ENCODE results near the gene QRICH2.
A peak's percentile ranks its signal among the peaks of the same experiment; 100 is the strongest.
"Not testable (repeated sequence)": the region's sequence is repeated elsewhere in the genome, so short reads cannot be mapped to it uniquely, and the experiment has no call there.

QRICH2 gene

DNA sequence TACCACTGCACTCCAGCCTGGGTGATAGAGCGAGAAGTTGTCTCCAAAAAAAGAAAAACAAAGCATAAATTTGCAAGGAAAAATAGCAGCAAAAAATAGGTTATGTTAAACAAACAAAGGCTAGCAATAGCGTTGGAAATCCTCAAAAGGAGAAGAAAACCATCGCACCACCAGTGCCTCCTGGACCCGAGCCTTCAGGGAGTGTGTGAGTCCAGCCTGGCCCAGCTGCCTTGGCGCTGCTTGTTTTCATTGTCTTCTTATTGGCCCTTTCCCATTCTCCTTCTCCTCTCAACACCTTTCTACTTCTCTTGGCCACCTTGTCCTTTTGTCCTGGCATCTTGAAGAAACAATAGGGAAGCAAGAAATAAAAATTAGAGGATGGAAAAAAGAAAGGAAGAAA, 47.4 kb downstream of the QRICH2 start:
- H3K27ac ChIP-seq: no peak overlapping the region; the same call in 1 of the 2 replicates
- no peak for TF ChIP-seq CTCF (conservative IDR thresholded peaks at IDR 0.05)

- H3K27ac ChIP-seq: no peak overlapping the region
- no peak for TF ChIP-seq CTCF (conservative IDR thresholded peaks at IDR 0.05)
Measured at GRCh38 chr17:76260220-76260619, 47.9 kb downstream of the QRICH2 start.

GRCh38 chr17:76256430-76257050, 51.5 kb downstream of the QRICH2 start:
- H3K27ac ChIP-seq: not testable (repeated sequence)

DNA sequence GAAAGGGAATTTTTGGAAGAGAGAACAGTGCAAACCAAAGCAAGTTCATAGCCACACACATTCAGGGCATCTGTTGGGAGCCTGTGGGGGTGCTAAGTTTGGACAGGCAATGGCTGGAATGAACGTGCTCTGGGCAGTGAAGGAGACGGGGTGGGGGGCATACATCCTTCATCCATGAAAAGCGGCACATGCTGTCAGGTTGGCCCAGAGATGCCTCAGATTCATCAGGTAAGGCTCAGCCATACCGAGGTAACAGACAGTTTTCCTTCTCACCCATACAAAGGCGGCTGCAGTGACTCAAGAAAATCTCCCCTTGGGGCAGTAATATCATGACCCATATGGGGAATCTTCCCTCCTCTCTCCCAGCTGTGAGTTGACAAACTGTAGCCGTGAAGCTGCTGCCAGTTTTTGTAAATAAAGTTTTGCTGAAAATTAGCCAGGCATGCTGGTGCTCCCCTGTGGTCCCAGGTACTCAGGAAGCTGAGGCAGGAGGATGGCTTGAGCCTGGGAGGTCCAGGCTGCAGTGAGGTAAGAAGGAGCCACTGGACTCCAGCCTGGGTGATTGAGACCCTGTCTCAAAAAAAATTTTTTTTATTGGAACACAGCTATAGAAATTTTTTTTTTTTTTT, 52.2 kb downstream of the QRICH2 start:
- no peak for TF ChIP-seq CTCF (conservative IDR thresholded peaks at IDR 0.05)
- no peak overlapping the region for H3K27ac ChIP-seq

DNA sequence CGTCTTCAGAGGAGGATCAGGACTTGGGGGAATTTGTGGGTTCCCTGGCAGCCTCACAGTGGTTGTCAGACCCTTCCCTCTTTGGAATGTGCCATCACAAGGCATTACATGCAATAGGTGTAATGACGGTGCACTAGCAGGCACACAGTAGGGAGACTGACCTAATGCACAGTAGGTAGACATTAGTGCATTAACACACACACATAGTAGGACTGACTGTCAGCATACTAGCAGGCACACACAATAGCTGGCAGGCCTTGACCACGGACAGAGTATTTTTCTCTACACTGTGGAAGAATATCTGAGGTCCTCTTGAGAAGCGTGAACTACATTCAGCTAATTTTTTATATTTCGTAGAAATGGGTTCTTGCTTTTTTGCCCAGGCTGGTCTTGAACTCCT, 53.8 kb downstream of the QRICH2 start:
- H3K27ac ChIP-seq: no peak overlapping the region
- TF ChIP-seq CTCF (conservative IDR thresholded peaks at IDR 0.05): no peak

GRCh38 chr17:76253841-76254240, 54.2 kb downstream of the QRICH2 start:
- H3K27ac ChIP-seq: no peak overlapping the region

DNA sequence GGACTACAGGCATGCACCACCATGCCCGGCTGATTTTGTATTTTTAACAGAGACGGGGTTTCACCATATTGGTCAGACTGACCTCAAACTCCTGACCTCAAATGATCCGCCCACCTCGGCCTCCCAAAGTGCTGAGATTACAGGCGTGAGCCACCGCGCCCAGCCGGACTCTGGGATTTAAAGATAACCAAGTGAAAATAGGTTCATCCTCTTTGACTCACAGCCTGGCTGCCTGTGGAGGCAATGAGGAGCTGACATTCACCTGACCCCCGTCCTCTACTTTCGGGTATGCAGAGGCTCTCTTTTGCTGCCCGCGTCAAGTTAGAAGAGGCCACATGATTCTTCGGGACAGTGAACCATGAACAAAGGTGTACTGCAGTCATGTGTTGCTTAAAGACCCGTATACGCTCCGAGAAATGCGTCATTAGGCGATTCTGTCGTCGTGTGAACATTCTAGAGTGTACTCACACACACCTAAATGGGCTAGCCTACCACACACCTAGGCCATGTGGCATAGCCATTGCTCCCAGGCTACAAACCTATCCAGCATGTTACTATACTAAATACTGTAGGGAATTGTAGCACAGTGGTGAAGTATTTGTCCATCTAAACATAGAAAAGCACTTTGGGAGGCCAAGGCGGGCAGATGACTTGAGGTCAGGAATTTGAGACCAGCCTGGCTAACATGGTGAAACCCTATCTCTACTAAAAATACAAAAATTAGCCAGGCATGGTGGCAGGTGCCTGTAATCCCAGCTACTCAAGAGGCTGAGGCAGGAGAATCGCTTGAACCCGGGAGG, 54.9 kb downstream of the QRICH2 start:
- not testable (repeated sequence) for H3K27ac ChIP-seq

More at GRCh38 chr17:76253841-76254240, 54.2 kb downstream of the QRICH2 start:
- no peak for TF ChIP-seq CTCF (conservative IDR thresholded peaks at IDR 0.05)

DNA sequence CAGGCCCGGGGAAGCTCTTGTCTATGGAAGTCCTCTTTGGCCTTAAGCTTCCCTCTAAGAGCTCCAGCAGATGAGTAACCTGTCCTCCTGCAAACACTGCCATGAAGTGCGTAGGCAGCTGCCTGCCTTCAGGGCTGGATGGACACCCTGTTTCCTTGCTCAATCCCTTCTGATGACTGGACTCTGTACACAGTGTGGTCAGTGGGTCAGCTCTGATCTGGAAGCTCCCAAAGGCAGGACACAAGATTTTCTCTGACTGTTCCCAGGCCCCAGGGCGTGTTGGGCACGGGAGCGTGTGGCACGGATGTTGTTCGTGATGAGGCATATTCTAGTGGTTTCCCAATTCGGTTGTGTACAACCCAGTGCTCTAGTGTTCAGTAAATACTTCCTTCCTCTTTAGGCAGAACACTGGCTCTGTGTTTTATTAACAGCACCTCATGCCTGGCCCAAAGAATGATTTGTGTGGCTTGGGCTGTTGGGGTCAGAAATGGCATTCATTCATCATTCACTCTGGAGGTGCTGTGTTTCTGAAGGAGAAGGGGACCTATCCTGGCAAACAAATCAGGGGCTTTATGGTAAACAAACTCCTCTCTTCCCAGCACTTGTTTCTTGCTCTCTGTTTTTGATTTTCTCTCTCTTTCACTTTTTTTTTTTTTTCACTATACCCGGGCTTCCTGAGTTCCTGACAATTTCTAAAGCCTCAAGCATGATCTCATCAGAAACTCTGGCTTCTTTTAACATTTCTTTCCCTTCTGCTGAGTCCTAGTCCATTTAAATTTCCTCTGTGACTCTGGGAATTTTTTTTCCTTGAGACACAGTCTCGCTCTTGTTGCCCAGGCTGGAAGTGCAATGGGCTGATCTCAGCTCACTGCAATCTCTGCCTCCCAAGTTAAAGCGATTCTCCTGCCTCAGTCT, 55.8 kb downstream of the QRICH2 start:
- TF ChIP-seq CTCF (conservative IDR thresholded peaks at IDR 0.05): no peak
- H3K27ac ChIP-seq: peak overlapping the region; percentile 21; the same call in 1 of the 2 replicates

Data from VCaP (cell line).